Measurements from ENCODE around the gene SPR.

The SPR gene

DNA sequence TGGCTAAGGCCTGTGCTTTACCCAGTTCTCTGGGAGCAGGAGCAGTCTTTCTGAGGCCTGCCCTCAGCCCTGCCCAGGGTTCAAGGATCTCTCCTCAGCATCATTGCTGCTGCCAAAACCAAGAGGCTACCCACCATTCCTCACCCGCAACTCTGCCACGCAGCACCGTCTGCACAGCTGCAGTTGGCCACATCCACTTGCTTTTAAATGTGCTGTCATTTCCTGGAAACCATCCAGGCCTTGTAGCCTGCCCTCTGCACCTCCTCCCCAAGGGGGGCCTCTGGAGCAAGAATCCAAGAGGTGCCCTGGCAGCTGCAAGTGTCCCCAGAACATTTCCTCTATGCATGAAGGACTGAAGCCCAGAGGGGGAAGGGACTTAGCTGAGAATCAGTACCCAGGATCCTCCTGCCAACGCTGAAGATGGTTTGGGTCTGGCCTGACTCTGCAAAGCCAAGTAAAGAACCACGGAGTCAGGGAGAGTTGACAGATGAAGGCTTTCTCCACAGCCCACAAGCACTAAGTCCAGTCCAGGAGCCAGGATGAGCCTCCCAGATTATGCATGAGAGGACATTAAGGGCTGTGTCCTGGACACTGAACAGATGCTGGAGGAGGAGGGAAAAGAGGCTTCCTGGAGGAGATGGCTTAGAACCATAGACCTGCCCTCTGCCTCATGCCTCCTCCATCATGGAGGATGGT lies 45.0 kb downstream of the SPR start:
- DNase-seq (ENCODE audit: low spot score) = no peak

DNA sequence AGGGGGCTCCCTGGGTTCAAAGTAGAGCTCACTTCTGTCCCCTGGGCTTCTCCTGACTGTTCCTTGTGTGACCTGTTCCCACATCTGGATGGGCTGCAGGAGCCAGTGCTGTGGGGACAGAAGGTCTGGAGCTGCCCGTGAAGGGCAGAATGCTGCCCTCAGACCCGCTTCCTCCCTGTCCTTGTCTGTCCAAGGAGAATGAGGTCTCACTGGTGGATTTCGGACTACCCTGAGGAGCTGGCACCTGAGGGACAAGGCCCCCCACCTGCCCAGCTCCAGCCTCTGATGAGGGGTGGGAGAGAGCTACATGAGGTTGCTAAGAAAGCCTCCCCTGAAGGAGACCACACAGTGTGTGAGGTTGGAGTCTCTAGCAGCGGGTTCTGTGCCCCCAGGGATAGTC lies 45.6 kb downstream of the SPR start:
- no peak for DNase-seq (ENCODE audit: low spot score)

DNA sequence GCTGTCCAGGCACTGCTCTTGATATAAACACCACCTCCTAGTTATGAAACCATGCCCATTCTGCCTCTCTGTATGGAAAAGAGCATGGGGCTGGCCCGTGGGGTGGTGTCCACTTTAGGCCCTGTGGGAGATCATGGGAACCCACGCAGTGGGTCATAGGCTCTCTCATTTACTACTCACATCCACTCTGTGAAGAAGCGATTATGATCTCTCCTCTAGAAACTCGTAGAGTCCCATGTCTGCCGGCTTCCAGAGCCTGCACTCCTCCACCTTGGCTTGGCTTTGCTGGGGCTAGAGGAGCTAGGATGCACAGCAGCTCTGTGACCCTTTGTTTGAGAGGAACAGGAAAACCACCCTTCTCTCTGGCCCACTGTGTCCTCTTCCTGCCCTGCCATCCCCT lies 46.0 kb downstream of the SPR start:
- no peak for DNase-seq (ENCODE audit: low spot score)

DNA sequence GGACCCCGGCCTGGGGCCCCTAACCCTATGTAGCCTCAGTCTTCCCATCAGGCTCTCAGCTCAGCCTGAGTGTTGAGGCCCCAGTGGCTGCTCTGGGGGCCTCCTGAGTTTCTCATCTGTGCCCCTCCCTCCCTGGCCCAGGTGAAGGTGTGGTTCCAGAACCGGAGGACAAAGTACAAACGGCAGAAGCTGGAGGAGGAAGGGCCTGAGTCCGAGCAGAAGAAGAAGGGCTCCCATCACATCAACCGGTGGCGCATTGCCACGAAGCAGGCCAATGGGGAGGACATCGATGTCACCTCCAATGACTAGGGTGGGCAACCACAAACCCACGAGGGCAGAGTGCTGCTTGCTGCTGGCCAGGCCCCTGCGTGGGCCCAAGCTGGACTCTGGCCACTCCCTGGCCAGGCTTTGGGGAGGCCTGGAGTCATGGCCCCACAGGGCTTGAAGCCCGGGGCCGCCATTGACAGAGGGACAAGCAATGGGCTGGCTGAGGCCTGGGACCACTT lies 46.5 kb downstream of the SPR start:
- no peak for DNase-seq (ENCODE audit: low spot score)

DNA sequence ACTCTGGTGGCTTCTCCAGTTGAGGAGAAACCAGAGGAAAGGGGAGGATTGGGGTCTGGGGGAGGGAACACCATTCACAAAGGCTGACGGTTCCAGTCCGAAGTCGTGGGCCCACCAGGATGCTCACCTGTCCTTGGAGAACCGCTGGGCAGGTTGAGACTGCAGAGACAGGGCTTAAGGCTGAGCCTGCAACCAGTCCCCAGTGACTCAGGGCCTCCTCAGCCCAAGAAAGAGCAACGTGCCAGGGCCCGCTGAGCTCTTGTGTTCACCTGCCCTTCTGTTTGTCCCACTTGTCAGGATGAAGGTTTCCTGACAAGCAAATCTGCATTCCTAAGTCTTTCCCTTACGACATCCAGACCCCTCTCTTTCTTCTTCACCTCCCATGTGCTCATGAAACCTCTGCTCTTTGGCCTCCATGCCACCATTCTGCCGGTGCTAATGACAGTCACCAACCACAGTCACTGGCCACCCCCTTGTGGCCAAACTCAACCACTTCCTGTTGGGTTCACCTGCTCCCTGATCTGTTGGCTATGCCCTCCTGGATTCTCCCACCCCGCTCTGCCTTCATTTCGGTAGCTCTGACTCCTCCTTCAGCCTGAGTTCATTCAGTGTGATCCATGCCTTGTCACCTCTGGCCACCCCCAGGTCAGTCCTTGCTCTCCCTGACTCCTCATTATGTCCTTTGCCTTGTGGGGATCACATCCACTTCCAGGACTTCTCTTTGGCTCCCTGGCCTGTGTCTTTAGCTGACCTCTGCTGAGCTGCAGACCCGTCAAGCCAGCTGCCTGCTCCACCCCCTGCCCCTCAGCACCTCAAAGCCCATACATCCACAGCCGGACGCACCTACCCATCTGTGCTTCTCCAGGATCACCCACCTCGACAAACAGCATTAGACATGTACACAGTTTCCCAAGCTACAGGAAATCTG lies 47.7 kb downstream of the SPR start:
- no peak for DNase-seq (ENCODE audit: low spot score)

DNA sequence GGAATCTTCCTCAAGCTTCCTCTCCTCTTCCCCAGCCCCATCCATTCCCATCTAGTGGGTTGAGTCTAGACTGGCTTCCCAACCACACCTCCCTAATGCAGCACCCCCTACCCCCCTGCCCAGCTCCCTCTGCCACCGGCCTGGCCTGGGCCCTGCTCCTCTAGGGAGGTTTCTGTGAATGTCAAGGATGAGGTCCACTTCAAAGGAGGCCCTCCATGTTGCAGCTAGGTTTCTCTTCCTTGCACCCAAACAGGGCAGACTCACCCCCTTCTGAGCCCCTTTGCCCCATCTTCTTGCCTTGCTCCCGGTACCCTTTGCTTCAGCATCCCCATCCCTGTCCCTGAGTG lies 48.4 kb downstream of the SPR start:
- DNase-seq (ENCODE audit: low spot score) = no peak

DNA sequence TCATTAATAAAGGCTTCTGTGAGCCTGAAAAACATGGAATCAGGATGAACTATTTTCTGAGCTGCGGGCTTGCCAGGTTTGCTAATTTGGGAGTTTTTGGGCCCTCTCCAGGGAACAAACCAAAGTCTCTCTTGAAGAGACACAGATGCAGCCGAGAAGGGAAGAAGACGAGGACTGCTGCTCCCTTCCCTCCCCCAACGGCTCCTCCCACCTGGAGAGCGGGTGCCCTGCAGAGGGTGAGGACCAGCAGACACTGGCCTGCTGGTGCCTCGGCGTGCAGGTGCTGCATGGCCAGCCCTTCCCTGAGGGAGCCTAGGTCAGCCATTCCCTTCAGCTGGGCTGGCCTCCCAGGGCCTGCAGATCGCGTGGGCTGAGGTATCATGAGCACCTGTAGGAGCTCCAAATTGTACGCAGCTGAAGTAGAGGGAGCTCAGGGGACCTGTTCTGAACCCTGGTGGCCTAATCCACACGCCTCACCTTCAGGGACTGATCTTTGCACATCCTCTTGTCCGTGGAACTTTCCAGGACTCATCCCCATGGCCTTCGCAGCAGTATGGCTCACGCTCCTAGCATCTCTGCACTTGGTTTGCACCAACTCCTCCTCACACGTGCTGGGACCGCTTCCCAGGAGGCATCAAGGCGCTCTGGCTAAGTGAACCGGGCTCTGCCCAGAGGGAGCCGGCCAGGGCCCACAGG lies 49.6 kb downstream of the SPR start:
- no peak for DNase-seq (ENCODE audit: low spot score)

DNA sequence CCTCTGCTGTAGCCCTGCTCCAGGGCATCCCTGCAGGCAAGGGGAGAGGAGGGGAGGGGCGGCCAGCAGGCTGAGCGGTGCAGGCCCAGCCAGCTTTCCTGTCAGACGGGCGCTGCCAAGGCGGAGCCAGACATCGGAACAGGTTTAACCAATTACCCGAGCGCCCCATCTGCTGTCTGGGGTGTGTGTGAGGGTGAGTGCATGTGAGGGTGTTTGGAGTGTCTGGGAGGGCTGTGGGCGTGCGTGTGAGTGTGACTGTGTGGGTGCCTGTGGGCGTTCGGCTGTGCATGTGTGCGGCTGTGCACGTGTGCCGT lies 50.1 kb downstream of the SPR start:
- DNase-seq (ENCODE audit: low spot score) = no peak

DNA sequence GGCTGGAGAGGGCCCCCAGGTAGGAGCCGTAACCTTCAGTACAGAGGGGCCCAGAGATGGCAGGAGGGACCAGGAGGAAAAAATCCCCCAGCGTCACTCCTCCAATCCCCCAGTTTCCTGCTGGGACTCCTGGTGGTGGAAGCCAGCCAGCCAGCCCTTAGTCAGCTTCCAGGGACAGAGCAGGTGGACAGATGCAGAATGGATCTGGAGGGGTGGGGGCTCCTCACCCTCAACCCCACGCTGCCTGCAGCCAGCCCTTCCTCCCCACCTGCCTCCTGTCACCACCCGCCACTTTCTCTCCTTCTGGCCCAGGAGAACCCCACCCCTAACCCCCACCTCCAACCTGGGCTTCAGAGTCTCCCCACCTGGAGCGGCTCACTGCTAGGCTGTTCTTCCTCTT lies 51.2 kb downstream of the SPR start:
- no peak for DNase-seq (ENCODE audit: low spot score)

DNA sequence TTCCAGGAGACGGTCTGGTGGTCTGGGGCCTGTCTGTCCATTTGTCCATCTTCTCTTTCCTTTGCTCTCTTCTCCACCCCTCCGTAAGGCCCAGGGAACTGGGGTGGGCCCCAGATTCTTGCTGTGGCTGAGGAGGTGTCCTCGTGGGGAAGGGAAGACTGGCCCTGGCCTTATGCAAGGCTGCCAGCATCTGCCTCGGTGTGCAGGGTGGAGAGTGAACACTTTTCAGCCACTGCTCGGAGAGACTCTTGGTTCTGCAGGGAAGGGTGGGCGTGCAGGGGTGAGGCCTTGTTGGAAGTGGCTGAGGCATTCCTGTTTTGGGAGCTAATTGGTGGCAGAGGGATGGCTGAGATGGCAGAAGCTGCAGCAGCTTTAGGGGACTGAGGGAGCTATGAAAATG lies 53.2 kb downstream of the SPR start:
- no peak for DNase-seq (ENCODE audit: low spot score)

DNA sequence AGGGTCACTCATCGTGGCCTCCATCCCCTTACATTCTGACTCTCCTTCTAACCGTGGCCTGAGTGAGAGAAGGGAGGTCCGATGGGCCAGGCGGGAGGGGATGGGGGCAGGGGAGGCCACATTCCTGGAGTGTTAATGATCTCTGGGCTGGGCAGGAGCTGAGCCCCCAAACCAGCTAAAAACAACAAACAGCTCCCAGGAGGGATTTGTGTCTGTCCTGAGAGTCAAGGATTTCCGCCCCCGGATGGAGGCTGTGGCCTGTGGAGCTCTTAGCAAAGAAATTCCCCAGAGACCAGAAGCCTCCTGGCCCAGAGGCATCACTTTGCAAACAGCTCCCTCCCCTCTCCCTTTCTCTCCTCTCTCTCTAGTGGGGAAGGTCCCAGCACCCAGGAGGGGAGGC lies 53.6 kb downstream of the SPR start:
- DNase-seq (ENCODE audit: low spot score) = no peak

All from ecto neural progenitor cell (in vitro differentiated cells).